ENCODE data around the gene DNAJB8. TPM values are rescaled to one million over a fixed set of nuclear protein-coding genes. Genes with fewer than 3 reads are reported as not detected.

DNAJB8 gene
- total RNA-seq, 2 experiments from 2014 or later, result not detected

GRCh38 chr3:128439226-128439625 lies 27.5 kb downstream of the DNAJB8 start:
- DNase-seq, result no peak
- ChIA-PET CTCF (interaction anchor here (0.6 to 1.5 kb wide), 2 partner anchors 9 to 24 kb away, joined by 4 read pairs; no protein-coding TSS in a partner anchor), POLR2A (no interaction called here)
- no peaks in the 10 kb centered on the region for H3K9me3 Mint-ChIP-seq
- no peaks in the 10 kb centered on the region for H3K4me1 Mint-ChIP-seq
- H3K27ac Mint-ChIP-seq, result no peak overlapping the region
- peaks cover 25% of the 10 kb centered on the region for H3K27me3 Mint-ChIP-seq
- no peaks in the 10 kb centered on the region for H3K36me3 Mint-ChIP-seq (ENCODE audit: low read depth)
- no peak overlapping the region for H3K4me3 Mint-ChIP-seq

DNA sequence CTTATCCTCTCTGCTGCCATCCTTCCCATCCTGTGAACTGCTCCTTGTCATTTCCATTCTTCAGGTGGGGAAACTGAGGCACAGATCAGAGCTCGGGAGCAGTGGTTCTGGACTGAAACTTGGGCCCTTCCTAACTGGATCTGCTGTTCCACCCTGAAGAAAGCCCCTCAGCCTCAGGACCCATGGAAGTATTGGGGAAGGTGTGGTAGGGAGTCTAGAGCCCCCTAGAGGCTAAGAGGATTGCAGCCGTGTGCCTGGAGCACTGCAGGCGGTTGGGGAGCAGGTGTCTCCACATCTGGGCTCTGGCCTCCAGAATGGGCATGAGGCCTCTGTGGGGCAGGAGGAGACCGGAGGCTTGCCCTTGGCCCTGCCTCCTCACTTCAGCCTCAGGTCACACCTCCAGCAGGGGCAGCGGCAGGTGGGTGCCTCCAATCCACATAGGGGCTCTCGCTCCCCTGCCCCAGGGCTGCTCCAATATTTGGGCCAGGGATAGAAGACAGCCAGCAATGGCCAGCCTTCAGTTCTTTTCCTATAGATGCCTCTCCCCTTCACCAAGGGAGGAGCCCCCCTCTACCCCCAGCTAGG lies 28.1 kb downstream of the DNAJB8 start:
- Mint-ChIP-seq H3K36me3 (ENCODE audit: low read depth) (no peaks in the 10 kb centered on the region), H3K4me3 (no peak overlapping the region), H3K9me3 (no peaks in the 10 kb centered on the region), H3K4me1 (no peaks in the 10 kb centered on the region), H3K27ac (no peak overlapping the region), H3K27me3 (peaks cover 28% of the 10 kb centered on the region)
- CTCF ChIA-PET, result interaction anchor here (1.5 to 2.8 kb wide), 2 partner anchors 13 to 24 kb away, joined by 4 to 9 read pairs; no protein-coding TSS in a partner anchor
- POLR2A ChIA-PET, result no interaction called here
- no peak for DNase-seq

DNA sequence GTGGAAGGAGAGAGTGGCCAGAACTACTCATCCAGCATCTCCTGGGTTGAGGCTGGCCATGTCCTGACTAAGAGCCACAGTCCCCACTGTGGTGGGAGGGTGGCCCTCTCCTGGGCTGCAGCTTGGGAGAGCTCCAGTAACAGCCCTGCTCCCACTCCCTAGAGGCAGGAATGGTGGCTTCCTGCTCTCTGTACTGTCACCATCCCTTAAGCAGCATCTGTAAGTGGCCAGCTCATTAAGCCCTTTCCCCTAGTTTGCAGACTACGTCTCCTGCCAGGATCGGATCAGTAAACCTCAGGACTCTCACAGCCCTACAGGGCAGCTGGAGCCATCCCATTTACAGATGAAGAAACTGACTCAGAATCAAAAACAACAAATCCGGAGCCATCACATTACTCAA lies 30.5 kb downstream of the DNAJB8 start:
- H3K36me3 Mint-ChIP-seq (ENCODE audit: low read depth), result no peaks in the 10 kb centered on the region
- ChIA-PET CTCF (interaction anchor here (2.8 kb wide), 1 partner anchor 10 kb away, joined by 9 read pairs; no protein-coding TSS in a partner anchor), POLR2A (no interaction called here)
- peaks cover 41% of the 10 kb centered on the region for H3K27me3 Mint-ChIP-seq
- no peak overlapping the region for H3K27ac Mint-ChIP-seq
- no peak overlapping the region for H3K4me3 Mint-ChIP-seq
- peaks cover 8% of the 10 kb centered on the region for H3K4me1 Mint-ChIP-seq
- no peaks in the 10 kb centered on the region for H3K9me3 Mint-ChIP-seq
- DNase-seq, result no peak

GRCh38 chr3:128435561-128435960 lies 31.1 kb downstream of the DNAJB8 start:
- peaks cover 8% of the 10 kb centered on the region for H3K4me1 Mint-ChIP-seq
- ChIA-PET CTCF (interaction anchor here (0.6 to 1.1 kb wide), 2 partner anchors 49 to 249 kb away, joined by 3 to 5 read pairs; no protein-coding TSS in a partner anchor), POLR2A (no interaction called here)
- no peaks in the 10 kb centered on the region for H3K9me3 Mint-ChIP-seq
- no peak overlapping the region for H3K27ac Mint-ChIP-seq
- no peaks in the 10 kb centered on the region for H3K36me3 Mint-ChIP-seq (ENCODE audit: low read depth)
- H3K4me3 Mint-ChIP-seq, result no peak overlapping the region
- DNase-seq, result no peak
- peaks cover 47% of the 10 kb centered on the region for H3K27me3 Mint-ChIP-seq

- Mint-ChIP-seq H3K27me3 (peaks cover 49% of the 10 kb centered on the region), H3K4me3 (no peak overlapping the region), H3K9me3 (no peaks in the 10 kb centered on the region), H3K36me3 (ENCODE audit: low read depth) (no peaks in the 10 kb centered on the region), H3K4me1 (peaks cover 8% of the 10 kb centered on the region), H3K27ac (no peak overlapping the region)
- POLR2A ChIA-PET, result no interaction called here
- CTCF ChIA-PET, result interaction anchor here (0.6 to 1.1 kb wide), 2 partner anchors 49 to 249 kb away, joined by 3 to 5 read pairs; no protein-coding TSS in a partner anchor
- DNase-seq, result no peak
Measured at GRCh38 chr3:128435058-128435457, 31.6 kb downstream of the DNAJB8 start.

DNA sequence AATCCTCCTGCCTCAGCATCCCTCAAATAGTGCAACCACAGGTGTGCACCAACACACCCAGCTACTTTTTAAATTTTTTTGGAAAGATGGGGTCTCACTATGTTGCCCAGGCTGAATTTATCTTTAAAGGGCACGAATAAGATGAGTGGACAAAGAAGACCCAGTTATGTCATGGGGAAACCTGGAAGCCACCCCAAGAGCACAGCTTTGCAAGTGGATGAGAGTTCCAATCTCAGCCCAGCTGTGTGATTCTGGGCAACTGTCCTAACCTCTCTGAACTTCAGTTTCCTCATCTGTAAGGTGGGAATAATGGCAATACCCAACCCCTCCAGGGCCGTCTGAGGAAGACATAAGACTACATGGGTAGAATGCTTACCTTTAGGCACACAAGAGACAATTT lies 32.2 kb downstream of the DNAJB8 start:
- CTCF ChIA-PET, result interaction anchor here (1.1 kb wide), 1 partner anchor 50 kb away, joined by 3 read pairs; no protein-coding TSS in a partner anchor
- peaks cover 49% of the 10 kb centered on the region for H3K27me3 Mint-ChIP-seq

GRCh38 chr3:128433837-128434165 lies 32.9 kb downstream of the DNAJB8 start:
- Mint-ChIP-seq H3K9me3 (no peaks in the 10 kb centered on the region), H3K4me3 (no peak overlapping the region), H3K27ac (no peak overlapping the region), H3K27me3 (peaks cover 49% of the 10 kb centered on the region), H3K36me3 (ENCODE audit: low read depth) (no peaks in the 10 kb centered on the region), H3K4me1 (peaks cover 8% of the 10 kb centered on the region)
- DNase-seq, result no peak
- ChIA-PET POLR2A (no interaction called here), CTCF (no interaction called here)

More for the DNA sequence above, 32.2 kb downstream of the DNAJB8 start:
- H3K36me3 Mint-ChIP-seq (ENCODE audit: low read depth), result no peaks in the 10 kb centered on the region
- H3K4me1 Mint-ChIP-seq, result peaks cover 8% of the 10 kb centered on the region
- H3K4me3 Mint-ChIP-seq, result no peak overlapping the region
- DNase-seq, result no peak
- no peak overlapping the region for H3K27ac Mint-ChIP-seq
- POLR2A ChIA-PET, result no interaction called here
- H3K9me3 Mint-ChIP-seq, result no peaks in the 10 kb centered on the region

- Mint-ChIP-seq H3K27ac (no peak overlapping the region), H3K36me3 (ENCODE audit: low read depth) (no peaks in the 10 kb centered on the region), H3K4me3 (no peak overlapping the region), H3K4me1 (peaks cover 8% of the 10 kb centered on the region), H3K9me3 (no peaks in the 10 kb centered on the region), H3K27me3 (peaks cover 52% of the 10 kb centered on the region)
- CTCF ChIA-PET, result interaction anchor here (0.7 kb wide), 1 partner anchor 64 kb away, joined by 3 read pairs; no protein-coding TSS in a partner anchor
- no peak for DNase-seq
- POLR2A ChIA-PET, result no interaction called here
Measured at GRCh38 chr3:128432971-128433836, 33.5 kb downstream of the DNAJB8 start.

DNA sequence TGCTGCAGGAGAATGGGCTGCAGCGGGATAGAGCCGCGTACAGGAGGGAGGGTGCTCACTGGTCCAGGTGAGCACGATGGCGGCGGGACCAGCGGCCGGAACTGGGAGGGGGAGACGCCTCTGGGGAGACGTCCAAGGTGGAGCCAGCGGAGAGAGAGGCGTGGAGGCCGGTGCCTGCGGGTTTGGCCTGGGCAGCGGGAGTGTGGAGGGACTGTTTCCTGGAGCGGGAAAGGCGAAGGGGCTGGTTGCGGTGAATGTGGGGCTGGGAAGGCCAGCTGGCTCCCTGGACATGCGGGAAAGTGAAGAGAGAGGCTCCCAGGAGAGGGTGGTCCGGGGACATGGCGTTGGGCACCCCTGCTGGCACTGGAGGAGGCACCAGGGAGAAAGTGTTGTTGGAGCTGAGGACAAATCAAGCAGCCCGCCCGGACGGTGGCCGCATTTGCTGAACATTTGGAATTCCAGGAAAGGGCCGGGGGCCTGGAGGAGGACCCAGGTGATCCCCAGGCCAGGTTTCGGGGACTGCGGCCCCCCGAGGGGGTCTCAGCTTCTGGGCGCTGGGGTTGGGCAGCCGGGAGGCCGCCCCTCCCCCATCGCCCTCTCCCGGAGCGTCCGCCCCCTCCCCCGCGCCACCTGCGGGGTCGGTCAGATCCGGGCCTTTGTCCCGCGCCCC lies 34.3 kb downstream of the DNAJB8 start:
- CTCF ChIA-PET, result interaction anchor here (0.6 to 0.7 kb wide), 2 partner anchors 65 to 132 kb away, joined by 3 read pairs; no protein-coding TSS in a partner anchor
- POLR2A ChIA-PET, result no interaction called here
- no peak overlapping the region for H3K27ac Mint-ChIP-seq

DNA sequence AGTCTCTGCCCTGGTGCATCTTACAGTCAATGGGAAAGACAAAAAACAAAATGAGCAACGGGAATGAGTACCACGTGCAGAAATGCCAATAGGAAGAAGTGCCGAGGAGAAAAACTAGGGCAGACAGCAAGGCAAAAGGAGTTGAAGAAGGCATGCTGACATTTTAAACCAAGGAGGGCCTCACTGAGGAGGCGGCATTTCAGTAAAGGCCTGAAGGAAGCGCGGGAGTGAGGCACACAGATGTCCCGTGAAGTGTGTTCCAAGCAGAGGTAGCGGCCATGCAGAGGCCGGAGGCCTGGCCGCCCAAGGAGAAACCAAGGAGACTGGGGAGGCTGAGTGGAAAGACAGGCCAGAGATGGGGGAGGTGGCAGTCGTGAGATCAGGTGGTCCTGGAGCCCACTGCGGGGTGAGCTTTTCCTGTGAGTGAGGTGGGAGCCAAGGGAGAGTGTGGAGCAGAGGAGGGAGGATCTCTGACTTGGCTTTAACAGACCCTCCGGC lies 34.8 kb downstream of the DNAJB8 start:
- H3K36me3 Mint-ChIP-seq (ENCODE audit: low read depth), result no peaks in the 10 kb centered on the region
- ChIA-PET CTCF (interaction anchor here (0.6 kb wide), 1 partner anchor 132 kb away, joined by 3 read pairs; no protein-coding TSS in a partner anchor), POLR2A (no interaction called here)
- no peak for DNase-seq
- no peaks in the 10 kb centered on the region for H3K9me3 Mint-ChIP-seq
- H3K4me1 Mint-ChIP-seq, result peaks cover 11% of the 10 kb centered on the region
- H3K27me3 Mint-ChIP-seq, result peaks cover 50% of the 10 kb centered on the region
- H3K4me3 Mint-ChIP-seq, result no peak overlapping the region
- H3K27ac Mint-ChIP-seq, result no peak overlapping the region

More for the DNA sequence above, 34.3 kb downstream of the DNAJB8 start:
- no peak for DNase-seq
- H3K4me3 Mint-ChIP-seq, result no peak overlapping the region
- peaks cover 8% of the 10 kb centered on the region for H3K4me1 Mint-ChIP-seq
- H3K36me3 Mint-ChIP-seq (ENCODE audit: low read depth), result no peaks in the 10 kb centered on the region
- H3K27me3 Mint-ChIP-seq, result peaks cover 51% of the 10 kb centered on the region
- no peaks in the 10 kb centered on the region for H3K9me3 Mint-ChIP-seq

GRCh38 chr3:128430731-128431130 lies 36.0 kb downstream of the DNAJB8 start:
- DNase-seq, result no peak
- POLR2A ChIA-PET, result no interaction called here
- peaks cover 11% of the 10 kb centered on the region for H3K4me1 Mint-ChIP-seq
- no peak overlapping the region for H3K27ac Mint-ChIP-seq
- H3K36me3 Mint-ChIP-seq (ENCODE audit: low read depth), result no peaks in the 10 kb centered on the region
- no peak overlapping the region for H3K4me3 Mint-ChIP-seq
- CTCF ChIA-PET, result interaction anchor here (0.6 to 0.9 kb wide), 2 partner anchors 19 to 26 kb away, joined by 3 read pairs; no protein-coding TSS in a partner anchor
- H3K27me3 Mint-ChIP-seq, result peaks cover 43% of the 10 kb centered on the region
- no peaks in the 10 kb centered on the region for H3K9me3 Mint-ChIP-seq

DNA sequence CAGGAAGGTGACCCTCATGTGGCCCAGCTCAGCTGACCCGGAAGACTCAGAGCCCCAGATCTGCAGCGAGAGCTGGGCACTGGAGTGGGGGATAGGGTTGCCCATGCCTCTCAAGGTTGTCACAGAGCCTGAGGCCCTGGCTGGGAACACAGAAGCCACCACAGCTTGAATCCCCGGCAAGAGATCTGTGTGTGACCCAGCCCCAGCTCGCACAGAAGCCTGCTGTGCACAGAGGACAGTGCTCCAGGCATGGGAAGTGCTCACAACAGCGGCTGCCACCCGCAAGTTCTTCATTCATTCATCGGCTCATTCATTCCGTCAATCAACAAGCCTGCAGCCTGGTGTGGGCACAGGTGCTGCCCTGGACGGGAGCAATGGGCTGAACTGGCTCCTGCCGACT lies 36.4 kb downstream of the DNAJB8 start:
- H3K4me1 Mint-ChIP-seq, result peaks cover 11% of the 10 kb centered on the region
- ChIA-PET CTCF (interaction anchor here (0.9 to 1.0 kb wide), 2 partner anchors 19 to 63 kb away, joined by 3 read pairs; no protein-coding TSS in a partner anchor), POLR2A (no interaction called here)
- H3K4me3 Mint-ChIP-seq, result no peak overlapping the region
- H3K27me3 Mint-ChIP-seq, result peaks cover 43% of the 10 kb centered on the region
- H3K27ac Mint-ChIP-seq, result no peak overlapping the region
- no peaks in the 10 kb centered on the region for H3K36me3 Mint-ChIP-seq (ENCODE audit: low read depth)
- no peaks in the 10 kb centered on the region for H3K9me3 Mint-ChIP-seq
- DNase-seq, result no peak
